Activated T-cell treated with anti-CD3 and anti-CD28 coated beads for 48 hours (primary cell): ENCODE data around the gene MGA.
"Not testable (repeated sequence)": the region's sequence is repeated elsewhere in the genome, so short reads cannot be mapped to it uniquely, and the experiment has no call there.

Experiments used
- DNase-seq: peaks from one replicate; pipeline ENCODE4 v3.0.0-alpha.2; 2020; ENCODE audit warnings: low read depth

Gene MGA

GRCh38 chr15:41714291-41714690, 54.1 kb downstream of the MGA start:
- DNase-seq, result no peak

GRCh38 chr15:41716864-41717263, 56.7 kb downstream of the MGA start:
- no peak for DNase-seq

GRCh38 chr15:41727143-41727542, 66.9 kb downstream of the MGA start:
- no peak for DNase-seq

GRCh38 chr15:41728061-41728460, 67.9 kb downstream of the MGA start:
- not testable (repeated sequence) for DNase-seq

GRCh38 chr15:41730543-41730942, 70.3 kb downstream of the MGA start:
- no peak for DNase-seq

- no peak for DNase-seq
Observed at GRCh38 chr15:41732483-41732882, 72.3 kb downstream of the MGA start.

GRCh38 chr15:41734079-41734478, 73.9 kb downstream of the MGA start:
- no peak for DNase-seq

- DNase-seq, result no peak
Observed at GRCh38 chr15:41735046-41735445, 74.8 kb downstream of the MGA start.

- not testable (repeated sequence) for DNase-seq
Observed at GRCh38 chr15:41735492-41735891, 75.3 kb downstream of the MGA start.

- DNase-seq, result no peak
Observed at GRCh38 chr15:41746802-41747201, 86.6 kb downstream of the MGA start.

- no peak for DNase-seq
Observed at GRCh38 chr15:41756198-41756597, 96.0 kb downstream of the MGA start.

- peak; percentile 21 for DNase-seq
Observed at GRCh38 chr15:41772720-41773331, 112.6 kb downstream of the MGA start.

GRCh38 chr15:41773332-41773728, 113.1 kb downstream of the MGA start:
- DNase-seq, result no peak

- DNase-seq, result no peak
Observed at GRCh38 chr15:41773729-41774061, 113.5 kb downstream of the MGA start.

GRCh38 chr15:41774062-41774881, 114.1 kb downstream of the MGA start, which contains the start of gene MAPKBP1:
Gene MAPKBP1, plus strand, starts transcription at chr15:41774484. Its CDS starts 792 bp downstream, at chr15:41775276.
- peak; percentile 98 for DNase-seq

GRCh38 chr15:41774882-41775417, 114.7 kb downstream of the MGA start:
- no peak for DNase-seq

GRCh38 chr15:41775651-41776050, 115.4 kb downstream of the MGA start:
- no peak for DNase-seq

GRCh38 chr15:41777421-41777973, 117.3 kb downstream of the MGA start:
- no peak for DNase-seq

- DNase-seq, result no peak
Observed at GRCh38 chr15:41778521-41778920, 118.3 kb downstream of the MGA start.

- no peak for DNase-seq
Observed at GRCh38 chr15:41779662-41780157, 119.5 kb downstream of the MGA start.

GRCh38 chr15:41780266-41780665, 120.1 kb downstream of the MGA start:
- DNase-seq, result no peak

- no peak for DNase-seq
Observed at GRCh38 chr15:41780727-41781126, 120.5 kb downstream of the MGA start.
